Left forelimb (tissue), 1 donor: ENCODE results near the gene FIP1L1.

ENCODE experiments used
- DNase-seq: peaks from one replicate; pipeline ENCODE4 v3.0.0-alpha.2; 2018; ENCODE audit warnings: low spot score

Gene FIP1L1

DNA sequence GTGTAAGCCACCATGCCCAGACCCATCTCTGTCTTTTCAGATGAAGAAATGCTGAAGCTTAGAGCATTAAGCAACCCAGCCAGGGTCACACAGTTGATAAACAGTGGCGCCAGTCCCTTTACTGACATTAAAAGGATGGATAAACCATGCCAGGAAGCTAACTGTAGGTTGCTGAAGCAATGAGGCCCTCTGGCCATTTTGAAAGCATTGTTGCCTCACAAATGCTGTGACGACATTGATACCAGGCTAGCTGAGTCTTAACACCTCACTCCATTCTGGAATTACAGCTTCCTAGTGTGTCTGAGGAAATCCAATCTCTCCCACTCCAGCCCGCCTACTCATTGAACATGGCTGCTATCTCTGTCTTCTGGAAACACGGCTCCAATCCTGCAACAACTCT, 124.1 kb downstream of the FIP1L1 start:
- DNase-seq: no peak

GRCh38 chr4:53502094-53502493, 124.7 kb downstream of the FIP1L1 start:
- no peak for DNase-seq

DNA sequence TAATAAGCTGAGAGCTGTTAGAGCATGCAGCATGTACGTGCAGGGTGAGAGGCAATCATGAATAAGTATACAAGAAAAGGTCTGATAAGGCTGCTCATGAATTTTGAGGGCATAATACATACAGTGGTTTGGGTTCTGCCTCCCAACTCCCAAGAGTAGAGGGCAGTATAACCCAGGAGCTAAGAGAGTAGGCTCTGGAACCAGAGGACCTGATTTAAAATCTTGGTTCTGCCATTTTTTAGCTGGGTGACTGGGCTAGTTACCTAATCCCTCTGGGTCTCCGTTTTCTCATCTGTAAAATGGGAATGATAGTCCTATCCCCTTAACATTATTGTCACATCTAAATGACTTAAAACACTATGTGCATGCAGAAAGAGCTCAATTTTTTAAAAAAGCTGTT, 128.5 kb downstream of the FIP1L1 start:
- DNase-seq: no peak

DNA sequence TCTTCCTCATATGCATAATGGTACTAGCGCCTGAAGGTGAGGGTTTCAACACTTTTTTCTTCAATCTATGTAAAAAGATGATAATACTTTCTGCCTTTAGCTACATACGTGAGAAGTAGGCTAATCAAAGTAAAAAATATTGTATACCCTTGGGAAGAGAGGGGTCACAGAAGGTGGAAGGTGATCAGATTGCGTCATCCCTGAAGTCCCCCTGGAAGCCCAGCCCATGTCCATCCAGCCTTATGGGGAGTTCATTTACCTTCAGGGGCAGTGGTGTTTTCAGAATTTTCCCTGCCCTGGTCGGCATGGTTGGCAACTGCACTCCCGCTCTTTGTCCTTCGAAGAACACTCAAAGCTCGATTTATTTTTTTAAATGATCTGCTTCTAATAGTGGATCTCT, 129.6 kb downstream of the FIP1L1 start:
- no peak for DNase-seq

DNA sequence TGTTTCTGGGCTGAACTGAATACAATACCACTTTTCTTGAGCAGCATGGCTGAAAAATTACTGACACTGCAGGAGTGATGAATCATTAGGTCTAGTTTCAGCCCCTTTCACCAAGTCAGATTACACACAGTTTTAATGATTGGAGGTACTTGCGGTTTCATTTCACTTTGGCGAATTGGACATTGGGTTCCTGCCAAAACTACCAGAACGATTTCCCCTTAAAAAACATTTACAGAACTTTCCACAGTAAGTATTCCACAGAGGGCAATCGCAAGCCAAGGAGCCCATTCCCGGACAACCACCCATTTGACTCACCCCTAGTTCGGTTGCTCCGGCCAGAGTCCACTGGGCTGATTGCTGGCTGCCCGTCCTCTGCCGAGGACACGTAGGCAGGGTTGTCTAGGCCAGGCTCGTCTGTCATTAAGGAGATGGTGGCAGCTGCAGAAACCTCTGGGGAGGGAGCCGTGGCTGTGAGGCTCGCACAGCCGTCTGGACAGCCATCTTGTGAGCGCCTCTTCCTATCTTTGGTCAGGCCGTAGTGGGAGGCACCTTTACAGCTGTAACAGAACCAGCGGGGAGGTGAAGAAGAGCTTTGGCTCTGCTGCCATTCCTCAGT, 130.3 kb downstream of the FIP1L1 start:
- no peak for DNase-seq

- DNase-seq: no peak
These were observed 131.0 kb downstream of the FIP1L1 start for GRCh38 chr4:53508446-53508845.

DNA sequence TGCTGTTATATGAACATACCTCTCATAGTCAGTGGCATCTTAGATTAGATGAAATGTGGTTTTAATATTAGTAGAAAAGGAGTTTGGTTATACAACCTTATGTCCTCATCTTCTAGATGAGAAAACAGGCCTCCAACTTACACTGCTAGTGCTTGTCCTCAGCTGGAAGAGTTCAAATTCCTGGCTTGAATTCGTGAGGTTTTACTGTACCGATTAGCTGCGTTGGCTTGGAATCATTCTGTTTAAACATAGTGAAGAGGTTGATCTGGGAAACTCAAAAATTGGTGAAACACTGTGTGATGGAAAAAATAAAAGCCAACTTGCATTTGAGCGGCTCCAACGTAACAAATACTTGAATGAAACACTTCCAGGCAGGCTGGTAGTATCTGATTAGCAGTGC, 132.9 kb downstream of the FIP1L1 start:
- no peak for DNase-seq
